HCT116 (cell line): ENCODE results near the gene WDR4.

Source experiments
- EZH2 ChIP-seq: fragments of 200-600 bp; sonication (generic); IDR thresholded peaks from 2 replicates; pipeline ENCODE4 v1.6.1; 2017; ENCODE audit warnings: antibody characterized with exemption, mixed run types
- EZH2phosphoT487 ChIP-seq: fragments of 200-600 bp; IDR thresholded peaks from 2 replicates; pipeline ENCODE4 v1.6.1; 2018; ENCODE audit warnings: antibody characterized with exemption, borderline replicate concordance
- POLR2A ChIP-seq: IDR thresholded peaks from 2 replicates; pipeline ENCODE4 v1.7.0; 2011; ENCODE audit warnings: borderline replicate concordance; ENCODE audit not compliant: insufficient read depth, insufficient read length; ENCODE audit errors: extremely low read depth
- POLR2AphosphoS5 ChIP-seq: IDR thresholded peaks from 2 replicates; pipeline ENCODE4 v1.6.1; 2011; ENCODE audit warnings: mild to moderate bottlenecking, low read depth, low read length, moderate library complexity
- SIN3A ChIP-seq: IDR thresholded peaks from 2 replicates; pipeline ENCODE4 v1.6.1; 2012; ENCODE audit warnings: low read depth
- TCF7L2 ChIP-seq: IDR thresholded peaks from 2 replicates; pipeline ENCODE4 v1.7.0; 2011; ENCODE audit warnings: borderline replicate concordance, inconsistent platforms; ENCODE audit not compliant: insufficient read depth, insufficient read length; ENCODE audit errors: extremely low read depth
- ZBTB33 ChIP-seq: IDR thresholded peaks from 2 replicates; pipeline ENCODE4 v1.6.1; 2011; ENCODE audit warnings: mild to moderate bottlenecking, low read length, moderate library complexity; ENCODE audit not compliant: insufficient replicate concordance; ENCODE audit errors: extremely low read depth
- TF ChIP-seq, protein P1 (sequence below), 3 experiments: fragments of 200-600 bp in 1 of 3; sonication (generic) in 1 of 3; IDR thresholded peaks in 2 of 3; conservative IDR thresholded peaks in 1 of 3; 2 replicates each; pipeline ENCODE4 v1.5.1; 2012 to 2017; ENCODE audit warnings: low read depth in 2 of 3, low read length in 2 of 3, antibody characterized with exemption in 1 of 3, borderline replicate concordance in 1 of 3, control low read depth in 1 of 3, mild to moderate bottlenecking in 1 of 3, mixed read lengths in 1 of 3, mixed run types in 1 of 3, moderate library complexity in 1 of 3; ENCODE audit not compliant: insufficient read depth in 1 of 3

DNA sequence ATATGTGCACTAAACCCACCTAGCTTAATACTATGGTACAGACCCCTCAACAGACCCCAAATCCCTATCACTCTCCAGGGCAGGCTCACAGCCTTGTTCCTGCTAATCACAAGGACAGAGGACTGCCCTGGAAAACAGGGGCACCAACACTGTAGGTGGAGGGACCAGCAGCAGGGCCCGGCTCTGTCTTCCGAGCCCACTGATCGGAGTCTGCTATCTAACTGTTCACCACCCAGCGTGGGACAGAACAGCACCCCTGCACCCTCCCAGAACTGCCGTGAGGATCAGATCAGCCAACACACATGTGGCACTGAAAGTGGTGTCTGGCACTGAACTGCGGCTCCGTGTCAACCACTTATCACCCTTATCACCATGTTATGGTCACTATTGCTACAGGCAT lies 6.2 kb downstream of the WDR4 start:
- TF ChIP-seq POLR2AphosphoS5 (no peak), EZH2phosphoT487 (no peak), POLR2A (no peak), EZH2 (no peak), ZBTB33 (no peak), TCF7L2 (no peak), SIN3A (no peak)
- TF ChIP-seq, protein P1, sequence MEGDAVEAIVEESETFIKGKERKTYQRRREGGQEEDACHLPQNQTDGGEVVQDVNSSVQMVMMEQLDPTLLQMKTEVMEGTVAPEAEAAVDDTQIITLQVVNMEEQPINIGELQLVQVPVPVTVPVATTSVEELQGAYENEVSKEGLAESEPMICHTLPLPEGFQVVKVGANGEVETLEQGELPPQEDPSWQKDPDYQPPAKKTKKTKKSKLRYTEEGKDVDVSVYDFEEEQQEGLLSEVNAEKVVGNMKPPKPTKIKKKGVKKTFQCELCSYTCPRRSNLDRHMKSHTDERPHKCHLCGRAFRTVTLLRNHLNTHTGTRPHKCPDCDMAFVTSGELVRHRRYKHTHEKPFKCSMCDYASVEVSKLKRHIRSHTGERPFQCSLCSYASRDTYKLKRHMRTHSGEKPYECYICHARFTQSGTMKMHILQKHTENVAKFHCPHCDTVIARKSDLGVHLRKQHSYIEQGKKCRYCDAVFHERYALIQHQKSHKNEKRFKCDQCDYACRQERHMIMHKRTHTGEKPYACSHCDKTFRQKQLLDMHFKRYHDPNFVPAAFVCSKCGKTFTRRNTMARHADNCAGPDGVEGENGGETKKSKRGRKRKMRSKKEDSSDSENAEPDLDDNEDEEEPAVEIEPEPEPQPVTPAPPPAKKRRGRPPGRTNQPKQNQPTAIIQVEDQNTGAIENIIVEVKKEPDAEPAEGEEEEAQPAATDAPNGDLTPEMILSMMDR (IDR thresholded peaks at IDR 0.05 in 2 of 3, conservative IDR thresholded peaks at IDR 0.05 in 1 of 3; ENCODE audit: borderline replicate concordance in 1 of 3, insufficient read depth in 1 of 3, low read depth in 2 of 3, low read length in 2 of 3): no peak
